ENCODE measurements around the gene GPR89A.

- no peak for TF ChIP-seq YY1 (IDR thresholded peaks at IDR 0.05; ENCODE audit: insufficient read depth, insufficient read length)
- no peak for TF ChIP-seq ZNF274 (IDR thresholded peaks at IDR 0.05; ENCODE audit: low read depth, low read length)
Measured at GRCh38 chr1:145701306-145701862, 93.6 kb downstream of the GPR89A start.

All from NT2/D1 (cell line).